SK-N-SH (cell line): Measurements from ENCODE around the gene DRD4. TPM values are rescaled to one million over a fixed set of nuclear protein-coding genes. Genes with fewer than 3 reads are reported as not detected.

Source experiments
- CTCF ChIA-PET: fragments of 300-600, 350-600 bp; formaldehyde crosslinking; extraction: SDS; loops from one replicate; lab custom pipeline; 2021; lab: Yijun Ruan, JAX
- POLR2A ChIA-PET: fragments of 350-600 bp; sonication (Branson Sonifier 250); formaldehyde crosslinking; extraction: SDS; loops from one replicate; lab custom pipeline; 2020; ENCODE audit warnings: antibody characterized with exemption, inconsistent platforms; lab: Yijun Ruan, JAX
- DNase-seq: peaks from one replicate; pipeline ENCODE4 v3.0.0; 2012
- H2AFZ ChIP-seq: fragments of 200-600 bp; sonication (generic); 2 replicates; pipeline ENCODE4 v1.8.1; 2016; ENCODE audit warnings: antibody characterized with exemption, mild to moderate bottlenecking, low read depth
- H3F3A ChIP-seq: fragments of 200-600 bp; sonication (generic); replicated peaks from 2 replicates; pipeline ENCODE3; 2016; ENCODE audit warnings: antibody characterized with exemption, mild to moderate bottlenecking; ENCODE audit not compliant: insufficient read depth
- H3K27ac ChIP-seq, 2 experiments: fragments of 200-500 bp in 1 of 2; fragments of 200-600 bp in 1 of 2; sonication (Bioruptor generic) in 1 of 2; sonication (generic), shearing (Covaris generic) in 1 of 2; 2 replicates each; pipeline versions ENCODE4 v1.5.1 to v1.6.1; 2014 to 2016; ENCODE audit warnings: low read depth in 2 of 2, inconsistent platforms in 1 of 2, low read length in 1 of 2, mild to moderate bottlenecking in 1 of 2, mixed read lengths in 1 of 2
- H3K27me3 ChIP-seq: fragments of 200-600 bp; sonication (generic), shearing (Covaris generic); 2 replicates; pipeline ENCODE4 v1.6.1; 2016; ENCODE audit warnings: mixed run types; ENCODE audit not compliant: insufficient read depth
- H3K36me3 ChIP-seq, 2 experiments: fragments of 200-500 bp in 1 of 2; fragments of 200-600 bp in 1 of 2; sonication (Bioruptor generic) in 1 of 2; sonication (generic) in 1 of 2; replicated peaks in 1 of 2; 2 replicates each; pipeline versions ENCODE3 to v1.5.1; 2014 to 2016; ENCODE audit warnings: low read length in 1 of 2, mild to moderate bottlenecking in 1 of 2; ENCODE audit not compliant: insufficient read depth in 2 of 2, control insufficient read depth in 1 of 2
- H3K4me1 ChIP-seq, 2 experiments: fragments of 200-500 bp in 1 of 2; fragments of 200-600 bp in 1 of 2; sonication (Bioruptor generic) in 1 of 2; sonication (generic), shearing (Covaris generic) in 1 of 2; 2 replicates each; pipeline versions ENCODE4 v1.5.1 to v1.6.1; 2014 to 2016; ENCODE audit warnings: low read depth in 1 of 2, low read length in 1 of 2, mixed run types in 1 of 2; ENCODE audit not compliant: insufficient read depth in 2 of 2, control insufficient read depth in 1 of 2
- H3K4me2 ChIP-seq: fragments of 200-600 bp; sonication (generic), shearing (Covaris generic); 2 replicates; pipeline ENCODE4 v1.6.1; 2017; ENCODE audit warnings: mixed run types
- H3K4me3 ChIP-seq, 2 experiments: fragments of 200-500 bp in 1 of 2; fragments of 200-600 bp in 1 of 2; sonication (Bioruptor generic) in 1 of 2; sonication (generic), shearing (Covaris generic) in 1 of 2; 2 replicates each; pipeline versions ENCODE4 v1.5.1 to v1.8.1; 2014 to 2016; ENCODE audit warnings: low read depth in 2 of 2, inconsistent platforms in 1 of 2, low read length in 1 of 2, mild to moderate bottlenecking in 1 of 2, mixed read lengths in 1 of 2, moderate library complexity in 1 of 2
- H3K79me2 ChIP-seq: fragments of 200-600 bp; sonication (generic); 2 replicates; pipeline ENCODE4 v1.8.1; 2017; ENCODE audit warnings: mild to moderate bottlenecking; ENCODE audit not compliant: insufficient read depth
- H3K9ac ChIP-seq: fragments of 200-600 bp; sonication (generic); 2 replicates; pipeline ENCODE4 v1.6.1; 2017; ENCODE audit warnings: mixed run types
- H3K9me2 ChIP-seq: fragments of 200-600 bp; sonication (generic); 2 replicates; pipeline ENCODE4 v1.6.1; 2017; ENCODE audit warnings: mixed run types
- H3K9me3 ChIP-seq: fragments of 200-600 bp; sonication (generic); 2 replicates; pipeline ENCODE4 v1.6.1; 2017; ENCODE audit warnings: mixed run types, mild to moderate bottlenecking, moderate library complexity
- H4K20me1 ChIP-seq: fragments of 200-600 bp; sonication (generic); 2 replicates; pipeline ENCODE4 v1.6.1; 2017; ENCODE audit warnings: mild to moderate bottlenecking, mixed run types; ENCODE audit not compliant: insufficient read depth
- ELF1 ChIP-seq: IDR thresholded peaks from 2 replicates; pipeline ENCODE4 v1.4.0; 2012
- EZH2phosphoT487 ChIP-seq: fragments of 200-600 bp; sonication (generic); IDR thresholded peaks from 2 replicates; pipeline ENCODE4 v1.6.1; 2017; ENCODE audit warnings: low read depth, mixed run types, mild to moderate bottlenecking, antibody characterized with exemption, moderate library complexity, borderline replicate concordance
- GABPA ChIP-seq: IDR thresholded peaks from 2 replicates; pipeline ENCODE4 v1.4.0; 2012; ENCODE audit warnings: low read depth, mild to moderate bottlenecking
- MAX ChIP-seq: IDR thresholded peaks from 2 replicates; pipeline ENCODE4 v1.4.0; 2012; ENCODE audit warnings: low read depth
- MEF2A ChIP-seq: IDR thresholded peaks from 2 replicates; pipeline ENCODE4 v1.4.0; 2012; ENCODE audit warnings: low read depth, borderline replicate concordance
- MXI1 ChIP-seq: IDR thresholded peaks from 2 replicates; pipeline ENCODE4 v1.6.1; 2012; ENCODE audit warnings: mild to moderate bottlenecking, low read depth, low read length, improper control_type of control experiment
- NFIC ChIP-seq: IDR thresholded peaks from 2 replicates; pipeline ENCODE4 v1.4.0; 2012; ENCODE audit warnings: borderline replicate concordance
- NRF1 ChIP-seq: IDR thresholded peaks from 2 replicates; pipeline ENCODE4 v1.6.1; 2012; ENCODE audit warnings: low read depth, mild to moderate bottlenecking, low read length
- PBX3 ChIP-seq: IDR thresholded peaks from 2 replicates; pipeline ENCODE4; 2012
- RAD21 ChIP-seq: IDR thresholded peaks from 2 replicates; pipeline ENCODE4 v1.6.1; 2012; ENCODE audit warnings: mild to moderate bottlenecking, low read length
- RCOR1 ChIP-seq: fragments of 150-350 bp; IDR thresholded peaks from 2 replicates; pipeline ENCODE4 v1.6.1; 2017; ENCODE audit warnings: antibody characterized with exemption, low read length
- REST ChIP-seq: IDR thresholded peaks from 2 replicates; pipeline ENCODE4 v1.6.1; 2012; ENCODE audit warnings: mild to moderate bottlenecking, low read depth, low read length, moderate library complexity
- RFX5 ChIP-seq: IDR thresholded peaks from 2 replicates; pipeline ENCODE4 v1.6.1; 2012; ENCODE audit warnings: mild to moderate bottlenecking, improper control_type of control experiment, low read length
- SMC3 ChIP-seq: IDR thresholded peaks from 2 replicates; pipeline ENCODE4 v1.6.1; 2012; ENCODE audit warnings: low read depth, low read length, improper control_type of control experiment
- TAF1 ChIP-seq: IDR thresholded peaks from 2 replicates; pipeline ENCODE4 v1.6.1; 2012; ENCODE audit warnings: low read depth, mild to moderate bottlenecking, low read length, moderate library complexity, borderline replicate concordance
- TCF12 ChIP-seq: IDR thresholded peaks from 2 replicates; pipeline ENCODE4 v1.4.0; 2012
- USF1 ChIP-seq: IDR thresholded peaks from 2 replicates; pipeline ENCODE4 v1.4.0; 2012; ENCODE audit warnings: low read depth, borderline replicate concordance
- USF2 ChIP-seq: fragments of 150-350 bp; IDR thresholded peaks from 2 replicates; pipeline ENCODE4 v1.6.1; 2017; ENCODE audit warnings: antibody characterized with exemption, low read length, low read depth, borderline replicate concordance
- YY1 ChIP-seq: IDR thresholded peaks from 2 replicates; pipeline ENCODE4 v1.4.0; 2012; ENCODE audit warnings: low read depth, mild to moderate bottlenecking
- ZBTB33 ChIP-seq: IDR thresholded peaks from 2 replicates; pipeline ENCODE4 v1.4.0; 2012; ENCODE audit warnings: low read depth, borderline replicate concordance
- WGBS: methylation state at CpG from one replicate; pipeline ENCODE4 v1.1.6; 2017; ENCODE audit warnings: low lambda C conversion rate; 5-methylcytosine and 5-hydroxymethylcytosine counted together
- polyA plus RNA-seq, 3 experiments: library from polyadenylated mRNA; depleted of rRNA; stranded (reverse); fragments of >200 nt; gene quantifications; 2 replicates each; pipeline ENCODE4 v1.2.3, GENCODE V29; 2012

Gene DRD4
- polyA plus RNA-seq, 1 of the 3 experiments (the other 2 are of a cell fraction), result not detected

- no peak for DNase-seq
- no peaks in the 10 kb centered on the region for H3K79me2 ChIP-seq
- no peak overlapping the region for H3K27ac ChIP-seq
- H3K9ac ChIP-seq, result no peak overlapping the region
- ChIA-PET POLR2A (no interaction called here), CTCF (interaction anchor here (0.7 to 13.1 kb wide), 3 partner anchors 10 to 184 kb away, joined by 3 to 150 read pairs (median 3); no protein-coding TSS in a partner anchor)
- no peaks in the 10 kb centered on the region for H3K4me1 ChIP-seq
- no peaks in the 10 kb centered on the region for H3K9me3 ChIP-seq
- peaks cover 3 to 35% of the 10 kb centered on the region in 2 experiments for H3K36me3 ChIP-seq
- WGBS, result 93% methylated on average over 13 of the region's 16 CpGs
- TF ChIP-seq MXI1, result no peak
- H4K20me1 ChIP-seq, result 0 out of 2 replicates have a peak, but pooled peaks cover 4% of the 10 kb centered on the region
- no peaks in the 10 kb centered on the region for H3K27me3 ChIP-seq
- H2AFZ ChIP-seq, result no peak overlapping the region
- no peak overlapping the region for H3K4me3 ChIP-seq
- H3K4me2 ChIP-seq, result no peak overlapping the region
- H3F3A ChIP-seq, result no peaks in the 10 kb centered on the region
- H3K9me2 ChIP-seq, result no peaks in the 10 kb centered on the region
Measured at GRCh38 chr11:659532-660085, 22.5 kb downstream of the DRD4 start.

- 82% methylated on average over 10 of the region's 19 CpGs for WGBS
- no peak overlapping the region for H2AFZ ChIP-seq
- H3K9me3 ChIP-seq, result no peaks in the 10 kb centered on the region
- no peak overlapping the region for H3K4me3 ChIP-seq
- no peaks in the 10 kb centered on the region for H3K4me1 ChIP-seq
- no peaks in the 10 kb centered on the region for H3K9me2 ChIP-seq
- no peaks in the 10 kb centered on the region for H3F3A ChIP-seq
- no peaks in the 10 kb centered on the region for H3K27me3 ChIP-seq
- H3K36me3 ChIP-seq, result peaks cover 3 to 35% of the 10 kb centered on the region in 2 experiments
- no peak overlapping the region for H3K4me2 ChIP-seq
- H3K27ac ChIP-seq, result no peak overlapping the region
- H3K9ac ChIP-seq, result no peak overlapping the region
- no peak for DNase-seq
- 0 out of 2 replicates have a peak, but pooled peaks cover 4% of the 10 kb centered on the region for H4K20me1 ChIP-seq
- H3K79me2 ChIP-seq, result no peaks in the 10 kb centered on the region
- ChIA-PET POLR2A (no interaction called here), CTCF (interaction anchor here (0.7 to 13.1 kb wide), 3 partner anchors 9 to 185 kb away, joined by 3 to 150 read pairs (median 3); no protein-coding TSS in a partner anchor)
- no peak for TF ChIP-seq RFX5
- TF ChIP-seq PBX3, result no peak
- TF ChIP-seq ELF1, result no peak
- no peak for TF ChIP-seq SMC3
- TF ChIP-seq MAX, result no peak
- TF ChIP-seq YY1, result no peak
- no peak for TF ChIP-seq USF1
- no peak for TF ChIP-seq GABPA
- no peak for TF ChIP-seq EZH2phosphoT487
- no peak for TF ChIP-seq TCF12
- TF ChIP-seq REST, result no peak
- TF ChIP-seq RCOR1, result no peak
- no peak for TF ChIP-seq TAF1
- no peak for TF ChIP-seq MEF2A
- TF ChIP-seq RAD21, result no peak
- TF ChIP-seq ZBTB33, result no peak
- TF ChIP-seq NRF1, result no peak
- no peak for TF ChIP-seq USF2
- TF ChIP-seq NFIC, result no peak
Measured at GRCh38 chr11:660281-660680, 23.2 kb downstream of the DRD4 start.
